Ecto neural progenitor cell (in vitro differentiated cells): Measurements from ENCODE around the gene SPAG6.

Experiments used
- DNase-seq: peaks from one replicate; pipeline ENCODE4 v3.0.0-alpha.2; 2018; ENCODE audit warnings: low spot score

SPAG6 gene

GRCh38 chr10:22321924-22322640 lies 23.2 kb upstream of the SPAG6 start:
- peak; percentile 65 for DNase-seq

- DNase-seq = no peak
Measured at GRCh38 chr10:22322641-22323160, 22.6 kb upstream of the SPAG6 start.

GRCh38 chr10:22323538-22324305 lies 21.6 kb upstream of the SPAG6 start:
- no peak for DNase-seq

- no peak for DNase-seq
Measured at GRCh38 chr10:22324413-22324812, 20.9 kb upstream of the SPAG6 start.

GRCh38 chr10:22324893-22325271 lies 20.4 kb upstream of the SPAG6 start:
- no peak for DNase-seq

- peak; percentile 92 for DNase-seq
Measured at GRCh38 chr10:22325272-22326144, 19.8 kb upstream of the SPAG6 start.

- DNase-seq = no peak
Measured at GRCh38 chr10:22326145-22326702, 19.1 kb upstream of the SPAG6 start.

GRCh38 chr10:22329150-22329549 lies 16.1 kb upstream of the SPAG6 start:
- no peak for DNase-seq

GRCh38 chr10:22332116-22332692 lies 13.1 kb upstream of the SPAG6 start:
- DNase-seq = no peak

- peak; percentile 48 for DNase-seq
Measured at GRCh38 chr10:22333167-22333974, 11.9 kb upstream of the SPAG6 start.

GRCh38 chr10:22333975-22334282 lies 11.4 kb upstream of the SPAG6 start:
- DNase-seq = peak; percentile 53

GRCh38 chr10:22334414-22335172 lies 10.7 kb upstream of the SPAG6 start:
- DNase-seq = peak; percentile 80

- DNase-seq = peak; percentile 69
Measured at GRCh38 chr10:22335173-22335933, 9.9 kb upstream of the SPAG6 start.

GRCh38 chr10:22338185-22338900 lies 7.0 kb upstream of the SPAG6 start:
- no peak for DNase-seq

GRCh38 chr10:22338931-22339330 lies 6.4 kb upstream of the SPAG6 start:
- no peak for DNase-seq

- no peak for DNase-seq
Measured at GRCh38 chr10:22339761-22340328, 5.5 kb upstream of the SPAG6 start.

GRCh38 chr10:22340329-22341189 lies 4.7 kb upstream of the SPAG6 start:
- DNase-seq = peak; percentile 87
